HG03442 (cell line): ENCODE results near the gene MRPS18A.
"Not testable (repeated sequence)": the region's sequence is repeated elsewhere in the genome, so short reads cannot be mapped to it uniquely, and the experiment has no call there.

Experiments used
- ATAC-seq: cut with Tn5 transposase; IDR thresholded peaks from one replicate; pipeline ENCODE4 v1.9.1; 2021; ENCODE audit warnings: mild to moderate bottlenecking, moderate library complexity; ENCODE audit not compliant: unreplicated experiment

MRPS18A gene

GRCh38 chr6:43639984-43640800 lies 47.4 kb downstream of the MRPS18A start:
- no peak for ATAC-seq

DNA sequence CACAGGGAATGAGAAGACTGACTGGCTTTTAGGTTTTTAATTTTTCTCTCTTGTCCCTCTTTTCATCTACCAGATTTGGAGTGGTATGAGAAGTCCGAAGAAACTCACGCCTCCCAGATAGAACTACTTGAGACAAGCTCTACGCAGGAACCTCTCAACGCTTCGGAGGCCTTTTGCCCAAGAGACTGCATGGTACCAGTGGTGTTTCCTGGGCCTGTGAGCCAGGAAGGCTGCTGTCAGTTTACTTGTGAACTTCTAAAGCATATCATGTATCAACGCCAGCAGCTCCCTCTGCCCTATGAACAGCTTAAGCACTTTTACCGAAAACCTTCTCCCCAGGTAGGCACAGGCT lies 51.3 kb downstream of the MRPS18A start:
- ATAC-seq: no peak

DNA sequence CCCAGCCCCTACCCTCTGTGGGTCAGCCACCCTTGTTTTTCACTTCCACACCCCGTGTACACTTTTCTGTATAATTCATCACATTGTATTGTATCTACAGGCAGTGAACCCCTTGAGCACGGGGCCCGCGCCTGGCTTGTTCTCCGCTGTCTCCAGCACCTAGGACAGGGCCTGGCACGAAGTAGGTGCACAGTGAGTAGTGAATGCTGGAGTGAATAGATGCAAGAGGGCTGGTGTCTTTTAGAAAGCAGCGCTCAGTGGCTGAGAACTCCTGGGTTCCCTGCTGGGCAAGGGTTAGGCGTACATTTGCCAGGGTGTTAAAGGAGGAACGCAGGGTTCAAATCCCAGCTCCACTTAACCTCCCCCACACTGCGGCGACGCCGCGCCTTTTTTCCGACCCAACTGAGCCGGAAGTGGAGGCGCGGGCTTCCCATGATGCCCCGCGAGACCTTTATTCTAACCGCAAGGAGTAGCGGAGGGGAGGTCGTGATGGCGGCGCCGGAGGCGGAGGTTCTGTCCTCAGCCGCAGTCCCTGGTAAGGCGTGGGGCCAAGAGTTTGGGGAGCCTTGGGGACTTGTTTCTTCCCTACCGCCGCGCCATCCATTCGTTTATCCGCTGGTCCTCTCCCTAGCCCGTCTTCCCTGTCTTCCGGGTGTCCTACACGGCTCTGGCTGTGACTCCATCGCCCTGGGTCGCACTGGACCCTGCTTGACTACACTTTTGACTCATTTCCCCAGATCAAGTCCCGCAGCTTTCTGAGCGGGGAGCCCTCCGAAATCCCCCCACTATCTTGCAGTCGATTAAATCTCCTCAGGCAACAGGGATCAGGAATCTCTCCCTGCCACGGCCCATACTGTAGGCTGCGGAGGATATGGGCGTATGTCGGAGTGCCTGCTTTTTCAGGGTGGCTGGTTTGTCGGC lies 51.9 kb downstream of the MRPS18A start, which contains the start of gene MAD2L1BP:
MAD2L1BP (plus strand) TSS at position 454 of the 921 bp plus-strand sequence; CDS start at position 490, 36 bp downstream.
- ATAC-seq: peak; percentile 74

- no peak for ATAC-seq
These were observed 52.8 kb downstream of the MRPS18A start for GRCh38 chr6:43634702-43635303.

GRCh38 chr6:43633002-43633401 lies 54.6 kb downstream of the MRPS18A start:
- ATAC-seq: not testable (repeated sequence)

GRCh38 chr6:43630980-43631619 lies 56.5 kb downstream of the MRPS18A start:
- ATAC-seq: no peak

GRCh38 chr6:43629505-43630300 lies 57.9 kb downstream of the MRPS18A start:
- peak; percentile 53 for ATAC-seq

GRCh38 chr6:43629104-43629504 lies 58.5 kb downstream of the MRPS18A start, which contains the start of gene GTPBP2:
GTPBP2 (minus strand) TSS chr6:43629264; CDS start chr6:43629162, 102 bp downstream.
- ATAC-seq: peak; percentile 83

DNA sequence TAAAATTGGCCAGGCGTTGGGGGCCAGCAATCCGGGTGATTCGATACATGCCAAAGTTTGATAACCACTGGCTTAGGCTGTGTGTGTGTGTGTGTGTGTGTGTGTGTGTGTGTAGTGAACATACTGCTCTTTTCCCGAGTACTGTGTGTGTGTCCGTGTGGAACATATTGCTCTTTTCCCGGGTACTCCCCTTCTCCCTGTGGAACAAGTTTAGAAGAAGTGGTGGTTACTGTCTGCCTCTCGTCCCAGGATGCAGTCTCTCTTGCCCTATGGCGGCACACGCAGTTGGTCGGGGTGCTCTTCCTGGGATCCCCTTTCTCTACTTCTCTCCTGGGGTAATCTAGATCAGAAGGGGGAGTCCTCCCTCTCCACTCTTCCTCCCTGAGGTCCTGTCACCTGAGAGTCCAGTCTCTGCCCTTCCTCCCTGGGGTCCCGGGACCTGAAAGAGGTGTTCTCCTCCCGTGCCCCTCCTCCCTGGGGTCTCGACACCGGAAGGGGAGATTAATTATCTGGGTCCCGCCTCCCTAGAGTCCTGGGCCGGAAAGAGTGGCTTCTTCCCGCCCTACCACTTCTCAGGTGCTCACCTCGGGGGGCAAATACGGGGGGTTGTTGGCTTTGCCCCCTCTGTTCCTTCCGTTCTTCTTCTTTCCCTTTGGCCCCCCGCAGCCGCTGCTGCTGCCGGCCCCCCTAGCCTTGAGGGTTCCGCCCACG lies 59.0 kb downstream of the MRPS18A start:
- ATAC-seq: no peak

DNA sequence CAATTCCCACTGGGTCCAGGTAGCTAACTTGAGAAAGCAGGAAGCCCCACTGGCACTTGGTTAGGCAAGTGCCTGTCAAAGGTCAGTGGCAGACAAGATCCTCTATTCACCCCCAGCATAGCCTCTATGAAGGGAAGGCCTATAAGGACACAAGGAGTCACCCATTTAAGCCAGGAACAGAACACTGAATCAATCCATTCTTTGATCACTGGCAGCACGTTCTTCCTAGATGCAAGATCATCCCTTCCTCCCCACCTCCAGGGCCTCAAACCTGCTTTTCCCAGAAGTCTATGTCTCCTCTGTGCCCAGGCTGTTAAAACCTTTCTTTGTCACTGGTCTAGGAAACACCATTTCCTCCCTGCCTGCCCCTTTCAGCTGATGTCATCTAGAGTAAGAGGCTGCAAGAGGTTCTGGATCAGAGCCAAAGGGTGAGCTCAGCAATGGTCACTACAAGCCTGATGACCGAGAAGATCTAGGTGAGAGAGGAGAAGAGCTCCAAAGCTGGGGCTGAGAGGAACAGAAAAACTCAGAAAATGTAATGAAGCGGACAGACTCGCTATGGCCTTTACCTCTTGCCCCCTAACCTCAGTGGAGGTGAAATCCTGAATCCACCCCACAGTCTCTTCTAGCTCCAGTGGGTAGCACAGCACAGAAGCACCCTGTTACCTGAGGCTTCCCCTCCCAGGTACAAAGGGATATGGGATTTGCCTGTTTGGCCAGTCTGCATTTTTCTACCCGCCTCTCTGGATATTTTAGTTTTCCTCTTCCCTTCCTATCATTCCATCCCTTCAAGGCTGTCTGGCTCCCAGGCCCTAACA lies 60.4 kb downstream of the MRPS18A start:
- no peak for ATAC-seq

GRCh38 chr6:43625393-43625992 lies 62.1 kb downstream of the MRPS18A start:
- ATAC-seq: no peak

- ATAC-seq: no peak
These were observed 62.8 kb downstream of the MRPS18A start for GRCh38 chr6:43624786-43625288.

DNA sequence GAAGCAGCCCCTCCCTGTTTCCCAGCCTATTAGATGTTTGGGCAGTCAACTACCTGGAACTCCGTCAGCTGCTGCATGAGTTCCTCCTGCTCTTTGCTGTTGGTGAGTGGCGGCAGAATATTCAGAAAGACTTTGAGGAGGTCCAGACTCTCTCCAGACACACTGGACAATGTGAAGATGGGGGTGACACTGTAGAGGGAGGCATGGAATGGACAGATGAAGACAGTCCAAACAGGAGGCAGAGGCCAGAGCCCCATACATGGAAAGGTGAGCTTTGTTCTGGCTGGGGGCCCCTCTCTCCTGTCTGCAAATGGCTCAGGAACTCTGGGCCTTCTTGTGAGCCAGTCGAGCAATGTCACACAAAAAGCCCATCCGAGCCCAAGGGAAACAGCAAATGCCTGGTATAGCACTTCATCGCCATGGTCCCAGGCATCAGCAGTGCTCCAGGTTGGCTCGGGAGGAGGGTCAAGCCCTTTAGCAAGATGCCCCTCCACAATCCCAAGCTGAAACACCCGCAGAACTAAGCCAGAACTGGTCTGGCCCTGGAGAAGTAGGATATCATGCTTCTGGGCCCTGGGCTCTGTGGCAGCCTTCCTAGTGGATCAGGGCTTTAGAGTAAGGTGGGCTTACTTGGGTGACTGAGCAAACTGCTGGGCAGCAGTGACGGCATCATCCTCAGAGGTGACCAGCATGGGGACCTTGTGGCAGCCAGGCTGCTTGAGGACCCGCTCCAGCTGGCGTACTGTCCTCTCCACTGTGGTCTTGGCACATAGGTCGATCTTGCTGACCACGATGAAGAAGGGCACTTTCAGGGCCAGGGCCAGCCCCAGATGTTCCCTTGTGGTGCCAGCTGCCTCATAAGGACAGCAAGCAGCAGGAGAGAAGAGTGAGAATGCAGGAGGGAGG lies 63.5 kb downstream of the MRPS18A start:
- no peak for ATAC-seq

DNA sequence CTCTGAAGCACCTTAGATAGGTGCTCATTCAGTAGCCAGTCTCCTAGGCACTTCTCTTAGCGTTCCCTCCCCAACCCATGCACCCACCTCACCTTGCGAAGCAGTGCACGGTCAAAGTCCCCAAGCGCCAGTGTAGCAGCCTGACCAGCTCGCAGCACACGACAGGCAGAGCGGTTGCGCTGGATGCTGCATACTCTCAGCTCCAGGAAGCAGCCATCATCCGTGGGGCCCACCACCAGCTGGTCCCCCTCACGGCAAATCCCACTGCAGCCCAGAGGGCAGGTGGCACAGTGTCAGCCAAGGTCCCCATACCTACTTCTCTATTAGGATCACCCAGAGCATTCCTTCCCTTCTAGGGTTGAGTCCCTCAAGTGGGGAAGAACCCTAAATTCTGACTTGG lies 65.0 kb downstream of the MRPS18A start:
- ATAC-seq: no peak

DNA sequence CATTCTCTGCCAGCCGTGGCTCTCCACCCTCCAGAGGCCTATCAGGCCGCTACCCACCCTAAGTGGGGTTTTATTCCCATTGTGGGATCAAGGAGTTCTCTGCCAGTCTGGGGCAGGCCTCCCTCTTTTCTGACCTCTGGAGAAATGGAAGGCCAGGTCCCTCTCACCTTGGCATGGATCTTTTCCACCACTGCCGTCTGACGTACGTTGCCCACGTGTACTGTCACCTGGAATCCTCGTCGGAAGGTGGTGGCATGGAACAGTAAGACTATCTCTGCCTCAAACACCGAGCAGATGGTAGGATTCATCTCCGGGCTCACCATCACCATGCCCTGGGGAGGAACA lies 65.8 kb downstream of the MRPS18A start:
- ATAC-seq: no peak
